Neural progenitor cell (in vitro differentiated cells): ENCODE results near the gene CNN1.

Experiments
- EZH2 ChIP-seq: fragments of 200-600 bp; sonication (generic); IDR thresholded peaks from 2 replicates; pipeline ENCODE4 v1.6.1; 2017; ENCODE audit warnings: antibody characterized with exemption, mild to moderate bottlenecking, moderate library complexity
- TF ChIP-seq, protein P1 (sequence below): fragments of 200-600 bp; sonication (generic); IDR thresholded peaks from 2 replicates; pipeline ENCODE4 v1.5.1; 2017; ENCODE audit warnings: antibody characterized with exemption, mild to moderate bottlenecking

DNA sequence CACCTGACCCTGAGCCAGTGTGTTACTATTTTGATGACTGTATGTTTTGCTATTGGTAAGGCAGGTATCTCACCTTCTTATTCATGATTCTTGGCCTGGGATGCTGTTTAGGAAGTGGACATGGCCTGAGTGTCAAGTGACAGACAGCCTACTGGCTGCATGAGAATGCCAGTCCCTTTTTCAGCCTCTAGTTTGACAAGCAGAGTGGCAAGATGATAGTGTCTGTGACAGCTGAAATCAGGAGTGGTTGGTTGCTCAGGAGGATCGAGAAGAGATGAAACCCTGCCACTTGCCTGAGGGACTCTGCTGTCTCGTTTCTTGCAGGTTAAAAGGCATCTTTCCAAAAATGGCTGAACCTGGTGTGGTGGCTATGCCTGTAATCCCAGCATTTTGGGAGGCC lies 27.5 kb downstream of the CNN1 start:
- TF ChIP-seq, protein P1, sequence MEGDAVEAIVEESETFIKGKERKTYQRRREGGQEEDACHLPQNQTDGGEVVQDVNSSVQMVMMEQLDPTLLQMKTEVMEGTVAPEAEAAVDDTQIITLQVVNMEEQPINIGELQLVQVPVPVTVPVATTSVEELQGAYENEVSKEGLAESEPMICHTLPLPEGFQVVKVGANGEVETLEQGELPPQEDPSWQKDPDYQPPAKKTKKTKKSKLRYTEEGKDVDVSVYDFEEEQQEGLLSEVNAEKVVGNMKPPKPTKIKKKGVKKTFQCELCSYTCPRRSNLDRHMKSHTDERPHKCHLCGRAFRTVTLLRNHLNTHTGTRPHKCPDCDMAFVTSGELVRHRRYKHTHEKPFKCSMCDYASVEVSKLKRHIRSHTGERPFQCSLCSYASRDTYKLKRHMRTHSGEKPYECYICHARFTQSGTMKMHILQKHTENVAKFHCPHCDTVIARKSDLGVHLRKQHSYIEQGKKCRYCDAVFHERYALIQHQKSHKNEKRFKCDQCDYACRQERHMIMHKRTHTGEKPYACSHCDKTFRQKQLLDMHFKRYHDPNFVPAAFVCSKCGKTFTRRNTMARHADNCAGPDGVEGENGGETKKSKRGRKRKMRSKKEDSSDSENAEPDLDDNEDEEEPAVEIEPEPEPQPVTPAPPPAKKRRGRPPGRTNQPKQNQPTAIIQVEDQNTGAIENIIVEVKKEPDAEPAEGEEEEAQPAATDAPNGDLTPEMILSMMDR: no peak
- no peak for TF ChIP-seq EZH2
